ENCODE results near the gene KRT26. TPM values are rescaled to one million over a fixed set of nuclear protein-coding genes. Genes with fewer than 3 reads are reported as not detected.

KRT26 gene
- total RNA-seq, 2 donors from 2014 or later = not detected

Other genes with a start within 250 kb of the KRT26 start
- 100 to 1,000 TPM; 311 to 371 TPM for gene CCR7, start 206.7 kb downstream of the KRT26 start, total RNA-seq
- gene SMARCE1, start 124.4 kb downstream of the KRT26 start, total RNA-seq = 100 to 1,000 TPM in 1 of 2 donors, 10 to 100 TPM in 1; 98.1 to 114 TPM
- gene KRT222, start 107.0 kb downstream of the KRT26 start, total RNA-seq = not detected
- gene KRT24, start 68.4 kb downstream of the KRT26 start, total RNA-seq = not detected
- not detected for gene KRT25, start 16.9 kb downstream of the KRT26 start, total RNA-seq
- gene KRT27, start 10.3 kb upstream of the KRT26 start, total RNA-seq = not detected
- not detected for gene KRT28, start 27.8 kb upstream of the KRT26 start, total RNA-seq
- 10 to 100 TPM; 59.1 to 59.3 TPM for gene KRT10, start 50.4 kb upstream of the KRT26 start, total RNA-seq
- gene KRT12, start 95.0 kb upstream of the KRT26 start, total RNA-seq = not detected
- gene KRT20, start 113.0 kb upstream of the KRT26 start, total RNA-seq = not detected
- not detected for gene KRT23, start 165.4 kb upstream of the KRT26 start, total RNA-seq
- gene KRT39, start 194.7 kb upstream of the KRT26 start, total RNA-seq = not detected
- not detected for gene KRT40, start 212.1 kb upstream of the KRT26 start, total RNA-seq
- gene KRTAP3-3, start 222.0 kb upstream of the KRT26 start, total RNA-seq = not detected
- gene KRTAP3-2, start 227.7 kb upstream of the KRT26 start, total RNA-seq = not detected
- gene KRTAP3-1, start 236.9 kb upstream of the KRT26 start, total RNA-seq = not detected

Data from activated T-cell treated with anti-CD3 and anti-CD28 coated beads, Interleukin-2, amount 50 U/mL, for 72 hours (primary cell).